Measurements from ENCODE around the gene MAP3K14.
A peak's percentile ranks its signal among the peaks of the same experiment; 100 is the strongest.
"Not testable (repeated sequence)": the region's sequence is repeated elsewhere in the genome, so short reads cannot be mapped to it uniquely, and the experiment has no call there.

MAP3K14 gene

DNA sequence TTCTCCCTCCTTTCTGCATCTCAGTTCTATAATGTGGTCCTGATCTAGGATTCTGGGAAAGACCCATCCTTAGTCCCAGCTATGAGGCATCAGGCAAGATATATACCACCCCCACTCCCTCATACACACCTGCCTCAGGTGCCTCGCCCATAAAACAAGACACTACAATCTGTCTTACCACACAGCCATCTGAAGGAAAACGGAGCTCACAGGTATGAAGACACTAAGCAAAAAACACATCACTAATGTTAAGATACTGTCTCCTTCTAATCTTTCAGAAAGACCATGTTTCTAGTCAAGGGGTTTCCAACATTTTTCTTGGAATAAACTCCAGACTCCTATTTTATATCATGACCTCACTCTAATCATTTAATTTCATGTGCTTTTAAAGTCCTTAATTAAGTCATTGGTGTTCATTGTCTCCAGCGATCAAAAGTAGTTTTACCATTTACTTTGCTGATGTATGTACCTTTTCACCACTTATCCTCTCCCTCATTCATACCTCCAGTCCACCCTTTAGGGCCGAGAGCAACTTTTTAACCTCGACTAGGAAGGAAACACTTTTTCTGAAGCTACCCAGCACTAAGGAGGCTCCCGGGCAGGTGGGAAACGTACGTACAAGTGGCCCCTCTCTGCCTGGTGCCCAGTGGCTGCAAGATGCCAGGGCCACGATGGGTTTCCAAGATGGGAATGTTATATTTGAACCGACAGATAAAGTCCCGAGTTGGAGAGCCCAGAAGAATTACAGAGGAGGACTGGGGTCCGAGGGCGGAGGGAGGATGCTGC is 979 bp downstream of the MAP3K14 start:
- DNase-seq (ENCODE audit: low read depth in 2 of 2) = no peak

DNA sequence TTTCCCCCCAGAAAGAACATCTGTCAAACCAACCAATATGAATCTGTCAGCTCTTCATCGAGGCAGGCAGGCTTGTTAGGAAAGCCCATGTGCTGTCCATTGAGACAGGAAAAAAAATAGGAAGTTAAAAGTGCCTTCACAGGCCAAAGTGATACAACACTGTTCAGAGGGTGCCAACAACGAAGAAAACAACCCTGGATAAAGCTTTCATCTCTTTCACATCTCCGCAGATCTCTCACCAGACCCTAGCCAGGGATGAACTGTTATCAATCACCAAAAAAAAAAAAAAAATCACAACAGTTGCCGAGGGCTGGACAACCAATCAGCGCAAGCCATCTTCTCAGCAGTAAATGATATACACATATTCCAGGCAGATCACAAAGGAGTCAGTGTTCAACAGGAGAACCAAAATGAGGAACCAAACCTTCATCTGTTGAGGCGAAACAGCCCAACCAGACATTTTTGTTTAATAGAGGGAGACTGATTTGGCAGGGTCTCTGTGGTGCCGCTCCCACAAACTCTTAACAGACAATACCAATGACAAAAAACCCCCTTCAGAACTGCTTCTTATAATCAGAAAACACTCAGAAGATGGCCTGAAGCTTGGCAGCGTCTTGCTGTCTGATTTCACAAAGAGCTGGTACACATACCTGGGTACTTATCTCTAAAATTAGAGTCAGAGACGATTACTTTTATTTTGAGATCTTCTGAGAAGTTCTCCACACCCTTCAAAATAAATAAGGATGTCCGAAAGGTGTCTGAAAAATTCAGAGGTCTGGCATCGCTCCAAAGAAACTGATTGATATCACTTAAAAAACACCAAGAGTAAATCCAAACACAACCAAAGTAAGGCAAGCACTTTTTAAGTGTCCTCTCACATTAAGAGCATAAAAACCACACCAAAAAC is 1.8 kb downstream of the MAP3K14 start:
- no peak for DNase-seq (ENCODE audit: low read depth in 2 of 2)

GRCh38 chr17:45313996-45314740 is 2.7 kb downstream of the MAP3K14 start:
- no peak for DNase-seq (ENCODE audit: low read depth in 2 of 2)

GRCh38 chr17:45313421-45313771 is 3.4 kb downstream of the MAP3K14 start:
- no peak for DNase-seq (ENCODE audit: low read depth in 2 of 2)

DNA sequence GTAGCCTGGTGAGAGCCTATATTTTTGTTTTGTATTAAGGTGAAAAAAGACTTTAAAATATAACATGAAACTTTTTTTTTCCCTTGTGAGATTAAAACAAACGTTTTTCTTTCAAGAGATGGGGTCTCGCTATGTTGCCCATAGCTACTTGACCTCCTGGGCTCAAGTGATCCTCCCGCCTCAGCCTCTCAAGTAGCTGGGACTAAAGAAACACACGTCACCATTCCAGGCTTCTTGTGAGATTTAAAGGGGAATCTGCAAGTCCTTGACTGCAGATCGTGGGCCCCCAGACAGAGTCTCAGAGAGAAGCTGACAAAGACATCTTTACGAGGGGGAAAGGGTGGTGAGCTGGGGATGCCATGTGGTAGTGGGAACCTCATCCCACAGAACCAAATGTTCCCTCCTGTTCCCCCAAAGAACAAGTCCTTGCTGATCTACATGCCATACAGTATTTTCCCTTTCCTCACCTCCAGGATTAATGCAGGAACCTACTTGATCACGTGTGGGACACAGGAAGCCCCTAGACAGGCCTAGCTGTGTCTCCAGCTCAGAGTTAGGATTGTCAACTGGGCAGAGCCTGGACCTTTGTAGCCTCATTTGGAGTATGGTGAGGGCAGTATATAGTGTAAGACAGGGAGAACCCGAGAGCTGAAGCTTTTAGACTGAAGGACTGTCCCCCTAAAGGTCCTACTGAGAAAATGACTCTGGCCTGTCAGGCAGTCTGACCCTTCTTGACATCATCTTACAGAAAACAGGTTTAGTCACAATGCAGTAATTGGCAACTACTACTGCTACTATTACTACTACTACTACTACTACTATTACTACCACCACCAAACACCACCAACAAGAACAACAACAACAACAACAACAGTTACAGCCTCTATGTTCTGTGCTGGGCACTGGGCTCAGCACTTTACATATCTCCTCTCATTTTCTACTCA is 4.1 kb downstream of the MAP3K14 start:
- no peak for DNase-seq (ENCODE audit: low read depth in 2 of 2)

- DNase-seq (ENCODE audit: low read depth in 2 of 2) = peak; percentile 83 to 86
These were observed 4.9 kb downstream of the MAP3K14 start for GRCh38 chr17:45311760-45312476.

GRCh38 chr17:45311401-45311759 is 5.4 kb downstream of the MAP3K14 start:
- DNase-seq (ENCODE audit: low read depth in 2 of 2) = no peak

- DNase-seq (ENCODE audit: low read depth in 2 of 2) = no peak
These were observed 6.2 kb downstream of the MAP3K14 start for GRCh38 chr17:45310380-45311324.

GRCh38 chr17:45309400-45309799 is 7.4 kb downstream of the MAP3K14 start:
- DNase-seq (ENCODE audit: low read depth in 2 of 2) = no peak

DNA sequence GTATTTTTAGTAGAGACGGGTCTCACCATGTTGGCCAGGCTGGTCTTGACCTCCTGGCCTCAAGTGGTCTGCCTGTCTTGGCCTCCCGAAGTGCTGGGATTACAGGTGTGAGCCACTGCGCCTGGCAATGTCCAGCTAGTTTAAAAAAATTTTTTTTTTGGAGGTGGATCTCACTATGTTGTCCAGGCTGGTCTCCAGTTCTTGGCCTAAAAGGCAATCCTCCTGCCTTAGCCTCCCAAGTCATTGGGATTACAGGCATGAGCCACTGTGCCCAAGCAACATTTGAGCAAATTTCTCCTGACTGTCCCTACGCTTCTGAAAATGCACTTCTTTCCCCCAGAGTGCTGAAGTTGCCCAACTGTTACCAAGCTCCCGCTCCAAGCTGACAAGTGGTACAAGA is 8.0 kb downstream of the MAP3K14 start:
- DNase-seq (ENCODE audit: low read depth in 2 of 2) = no peak

DNA sequence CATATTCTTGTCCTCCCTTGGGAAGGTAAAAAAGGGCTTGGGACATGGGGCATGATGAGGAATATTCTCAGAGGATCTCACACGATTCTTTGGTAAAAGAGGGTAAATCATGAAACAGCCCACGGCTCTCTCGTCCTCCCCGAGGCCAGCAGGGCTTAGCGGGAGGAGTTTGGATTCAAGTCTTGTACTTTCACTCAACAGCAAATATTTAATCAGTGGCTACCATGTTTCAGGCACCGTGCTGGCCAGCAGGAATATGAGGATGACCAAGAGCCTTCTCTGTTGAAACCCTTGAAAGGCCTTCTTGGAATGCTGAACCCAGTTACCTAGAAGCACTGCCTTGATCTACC is 8.8 kb downstream of the MAP3K14 start:
- DNase-seq (ENCODE audit: low read depth in 2 of 2) = no peak

DNA sequence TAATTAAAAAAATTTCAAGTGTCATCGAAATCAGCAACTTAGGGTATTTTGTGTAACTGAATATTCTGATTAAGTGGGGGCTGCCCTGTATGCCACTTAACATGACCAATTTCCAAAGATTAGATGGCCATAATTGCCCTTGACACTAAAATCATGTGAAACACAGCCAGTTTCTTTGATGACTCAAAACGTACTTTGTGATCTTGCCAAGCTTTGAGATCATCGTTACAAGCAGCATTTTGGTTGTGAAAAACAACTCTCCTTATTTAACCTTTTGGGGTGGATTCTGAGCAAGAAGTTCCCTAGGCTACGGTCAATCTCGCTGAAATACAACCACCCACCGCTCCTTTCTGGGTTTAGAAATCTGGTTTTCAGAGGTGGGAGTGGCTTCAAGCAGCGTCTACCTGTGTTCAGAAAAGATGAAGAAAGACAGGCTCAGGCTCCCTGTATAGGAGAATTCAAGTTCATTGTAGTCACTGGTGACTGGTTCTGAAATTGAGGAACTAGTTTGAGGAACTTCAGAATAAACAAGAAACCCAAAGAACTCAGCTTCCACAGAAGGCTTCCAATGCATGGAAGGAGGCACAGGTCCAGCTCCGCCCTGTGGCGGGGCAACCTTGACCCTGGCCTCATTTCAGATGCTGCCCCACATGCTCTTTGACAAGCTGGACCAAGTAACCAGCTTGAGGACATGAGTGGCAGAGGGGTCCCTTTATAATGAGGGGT is 9.4 kb downstream of the MAP3K14 start:
- peak in 1 of 2 donors; percentile 59 for DNase-seq (ENCODE audit: low read depth in 2 of 2)

DNA sequence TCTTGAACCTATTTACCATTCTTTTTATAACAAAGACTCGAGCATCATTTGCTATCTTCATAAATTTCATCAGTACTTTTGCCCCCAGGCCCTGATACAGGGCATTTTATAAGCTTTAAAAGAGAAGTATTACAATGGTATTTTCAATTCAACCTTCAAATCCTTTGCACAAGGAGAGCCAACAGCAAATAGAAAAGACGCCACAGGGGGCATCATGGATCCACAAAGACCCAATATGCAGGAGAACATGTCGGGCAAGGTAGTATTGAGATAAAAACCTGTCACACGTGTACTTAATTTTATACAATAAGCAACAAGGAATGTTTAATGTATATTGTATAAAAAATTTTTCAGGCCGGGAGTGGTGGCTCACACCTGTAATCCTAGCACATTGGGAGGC is 10.2 kb downstream of the MAP3K14 start:
- no peak for DNase-seq (ENCODE audit: low read depth in 2 of 2)

GRCh38 chr17:45306094-45306493 is 10.7 kb downstream of the MAP3K14 start:
- DNase-seq (ENCODE audit: low read depth in 2 of 2) = no peak

GRCh38 chr17:45305530-45306087 is 11.2 kb downstream of the MAP3K14 start:
- no peak for DNase-seq (ENCODE audit: low read depth in 2 of 2)

DNA sequence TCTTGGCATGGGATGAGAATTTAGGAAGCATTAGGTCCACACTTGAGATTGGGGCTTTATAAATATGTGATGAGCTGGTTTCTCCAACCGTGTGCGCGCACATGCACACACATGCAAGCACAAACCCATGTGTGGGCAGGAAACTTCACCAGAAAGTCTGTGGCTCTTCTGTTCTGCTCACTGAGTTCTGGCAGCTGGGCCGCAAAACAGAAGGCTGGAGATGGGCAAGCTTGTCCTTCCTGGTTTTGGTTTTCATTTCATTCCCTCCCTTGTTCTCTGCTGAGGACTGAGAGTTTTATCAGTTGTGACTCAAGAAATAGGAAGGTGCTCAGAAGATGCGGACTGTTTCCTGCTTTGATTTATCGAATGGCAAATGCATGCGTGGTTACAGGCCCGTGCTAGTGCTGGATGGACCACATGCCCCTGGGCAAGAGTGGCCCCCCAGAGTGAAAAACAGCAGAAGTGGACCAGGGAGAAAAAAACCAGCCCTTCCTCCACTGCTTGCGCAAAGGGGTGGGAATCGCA is 14.1 kb downstream of the MAP3K14 start:
- no peak for DNase-seq (ENCODE audit: low read depth in 2 of 2)

DNA sequence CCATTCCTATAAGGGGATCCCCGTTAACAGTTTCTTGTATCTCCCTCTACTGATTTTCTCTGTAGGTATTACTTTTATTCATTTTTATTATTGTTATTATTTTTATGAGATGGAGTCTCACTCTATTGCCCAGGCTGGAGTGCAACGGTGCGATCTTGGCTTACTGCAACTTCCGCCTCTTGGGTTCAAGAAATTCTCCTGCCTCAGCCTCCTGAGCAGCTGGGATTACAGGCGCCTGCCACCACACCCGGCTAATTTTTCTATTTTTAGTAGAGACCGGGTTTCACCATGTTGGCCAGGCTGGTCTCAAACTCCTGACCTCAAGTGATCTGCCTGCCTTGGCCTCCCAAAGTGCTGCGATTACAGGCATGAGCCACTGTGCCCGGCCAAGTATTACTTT is 14.6 kb downstream of the MAP3K14 start:
- DNase-seq (ENCODE audit: low read depth in 2 of 2) = not testable (repeated sequence)

GRCh38 chr17:45301674-45302073 is 15.1 kb downstream of the MAP3K14 start:
- DNase-seq (ENCODE audit: low read depth in 2 of 2) = no peak

Measured in stimulated activated CD8-positive, alpha-beta memory T cell treated with anti-CD3 and anti-CD28 coated beads, Interleukin-15, amount 100 ng/mL, for 48 hours (primary cell).